NT2/D1 (cell line): Measurements from ENCODE around the gene RAB37.
A peak's percentile ranks its signal among the peaks of the same experiment; 100 is the strongest.

ENCODE experiments used
- DNase-seq: peaks from one replicate; pipeline ENCODE4 v3.0.0-alpha.2; 2011; ENCODE audit warnings: low read depth, low spot score
- H3K27me3 ChIP-seq: 2 replicates; pipeline ENCODE4 v1.6.0; 2011; ENCODE audit warnings: mild to moderate bottlenecking; ENCODE audit not compliant: insufficient read length, insufficient read depth
- H3K36me3 ChIP-seq: 2 replicates; pipeline ENCODE4 v1.6.1; 2011; ENCODE audit warnings: mild to moderate bottlenecking, low read length, mixed read lengths; ENCODE audit not compliant: insufficient read depth, insufficient read length
- H3K4me1 ChIP-seq: 2 replicates; pipeline ENCODE4 v1.5.1; 2011; ENCODE audit not compliant: insufficient read depth, insufficient read length
- H3K4me3 ChIP-seq: 2 replicates; pipeline ENCODE4 v1.5.1; 2011; ENCODE audit warnings: low read depth; ENCODE audit not compliant: insufficient read length
- H3K9ac ChIP-seq: 2 replicates; pipeline ENCODE4 v1.6.0; 2011; ENCODE audit warnings: low read depth; ENCODE audit not compliant: insufficient read length
- H3K9me3 ChIP-seq: 2 replicates; pipeline ENCODE4 v1.5.1; 2011; ENCODE audit warnings: mild to moderate bottlenecking, low read length; ENCODE audit not compliant: insufficient read depth
- SUZ12 ChIP-seq: IDR thresholded peaks from 2 replicates; pipeline ENCODE4 v1.6.1; 2011; ENCODE audit not compliant: insufficient read length, insufficient read depth; ENCODE audit errors: extremely low read depth
- YY1 ChIP-seq: IDR thresholded peaks from 2 replicates; pipeline ENCODE4 v1.6.1; 2011; ENCODE audit not compliant: insufficient read length, insufficient read depth
- ZNF274 ChIP-seq: IDR thresholded peaks from 2 replicates; pipeline ENCODE4 v1.6.1; 2011; ENCODE audit warnings: mild to moderate bottlenecking, low read depth, low read length

RAB37 gene

GRCh38 chr17:74746376-74746775 lies 9.3 kb downstream of the RAB37 start:
- DNase-seq: no peak
- no peak for TF ChIP-seq YY1
- TF ChIP-seq SUZ12: no peak
- no peak for TF ChIP-seq ZNF274
- Histone ChIP-seq H3K4me3 (no peak overlapping the region), H3K9me3 (no peaks in the 10 kb centered on the region), H3K4me1 (peaks cover 36% of the 10 kb centered on the region), H3K36me3 (peaks cover 4% of the 10 kb centered on the region), H3K27me3 (no peaks in the 10 kb centered on the region), H3K9ac (no peak overlapping the region)

GRCh38 chr17:74746922-74747321 lies 9.9 kb downstream of the RAB37 start:
- H3K4me3 ChIP-seq: no peak overlapping the region
- no peak for TF ChIP-seq ZNF274
- TF ChIP-seq SUZ12: no peak
- no peak for TF ChIP-seq YY1
- DNase-seq: no peak
- peaks cover 4% of the 10 kb centered on the region for H3K36me3 ChIP-seq
- no peaks in the 10 kb centered on the region for H3K27me3 ChIP-seq
- no peaks in the 10 kb centered on the region for H3K9me3 ChIP-seq
- H3K9ac ChIP-seq: peak overlapping the region; percentile 46
- peaks cover 42% of the 10 kb centered on the region for H3K4me1 ChIP-seq

GRCh38 chr17:74748279-74748528 lies 11.1 kb downstream of the RAB37 start:
- no peak for TF ChIP-seq YY1
- no peak for TF ChIP-seq SUZ12
- TF ChIP-seq ZNF274: no peak
- Histone ChIP-seq H3K36me3 (peaks cover 8% of the 10 kb centered on the region), H3K4me1 (peaks cover 51% of the 10 kb centered on the region), H3K9ac (peak overlapping the region; percentile 39), H3K27me3 (no peaks in the 10 kb centered on the region), H3K9me3 (no peaks in the 10 kb centered on the region), H3K4me3 (no peak overlapping the region)
- DNase-seq: no peak

GRCh38 chr17:74748529-74749278 lies 11.6 kb downstream of the RAB37 start, which contains the start of gene NHERF1:
NHERF1 (plus strand) TSS chr17:74748628; CDS start chr17:74748847, 219 bp downstream.
- TF ChIP-seq SUZ12 (no peak), ZNF274 (no peak), YY1 (no peak)
- Histone ChIP-seq H3K4me3 (peak within 1 kb of the TSS; percentile 96), H3K4me1 (peaks cover 51% of the 10 kb centered on the region), H3K27me3 (no peaks in the 10 kb centered on the region), H3K36me3 (peaks cover 8% of the 10 kb centered on the region), H3K9ac (peak within 1 kb of the TSS; percentile 96), H3K9me3 (no peaks in the 10 kb centered on the region)
- DNase-seq: peak; percentile 74

- peaks cover 8% of the 10 kb centered on the region for H3K36me3 ChIP-seq
- DNase-seq: no peak
- TF ChIP-seq YY1 (no peak), SUZ12 (no peak), ZNF274 (no peak)
- no peaks in the 10 kb centered on the region for H3K27me3 ChIP-seq
- peak overlapping the region; percentile 96 for H3K9ac ChIP-seq
- H3K4me3 ChIP-seq: peak overlapping the region; percentile 96
- H3K4me1 ChIP-seq: peaks cover 51% of the 10 kb centered on the region
- H3K9me3 ChIP-seq: no peaks in the 10 kb centered on the region
These were observed 12.4 kb downstream of the RAB37 start for GRCh38 chr17:74749279-74750038.

GRCh38 chr17:74750039-74750326 lies 12.9 kb downstream of the RAB37 start:
- H3K4me1 ChIP-seq: peaks cover 49% of the 10 kb centered on the region
- H3K4me3 ChIP-seq: peak overlapping the region; percentile 96
- no peaks in the 10 kb centered on the region for H3K27me3 ChIP-seq
- H3K9ac ChIP-seq: peak overlapping the region; percentile 96
- peaks cover 8% of the 10 kb centered on the region for H3K36me3 ChIP-seq
- DNase-seq: no peak
- no peak for TF ChIP-seq SUZ12
- TF ChIP-seq ZNF274: no peak
- no peak for TF ChIP-seq YY1
- no peaks in the 10 kb centered on the region for H3K9me3 ChIP-seq

- Histone ChIP-seq H3K4me1 (peaks cover 46% of the 10 kb centered on the region), H3K4me3 (peak overlapping the region; percentile 96), H3K36me3 (peaks cover 8% of the 10 kb centered on the region), H3K27me3 (no peaks in the 10 kb centered on the region), H3K9me3 (no peaks in the 10 kb centered on the region), H3K9ac (peak overlapping the region; percentile 96)
- TF ChIP-seq SUZ12: no peak
- DNase-seq: no peak
These were observed 13.4 kb downstream of the RAB37 start for GRCh38 chr17:74750327-74751069.
